Colon (tissue), 2 donors: ENCODE results near the gene SSTR1.
"Not testable (repeated sequence)": the region's sequence is repeated elsewhere in the genome, so short reads cannot be mapped to it uniquely, and the experiment has no call there.

Experiments used
- FAIRE-seq: peaks from 2 replicates; lab custom pipeline; 2012; peaks lifted over from hg19 to GRCh38; lab: Jason Lieb, UNC
- donor health status: control.
- donor health status: control.

The SSTR1 gene, protein sequence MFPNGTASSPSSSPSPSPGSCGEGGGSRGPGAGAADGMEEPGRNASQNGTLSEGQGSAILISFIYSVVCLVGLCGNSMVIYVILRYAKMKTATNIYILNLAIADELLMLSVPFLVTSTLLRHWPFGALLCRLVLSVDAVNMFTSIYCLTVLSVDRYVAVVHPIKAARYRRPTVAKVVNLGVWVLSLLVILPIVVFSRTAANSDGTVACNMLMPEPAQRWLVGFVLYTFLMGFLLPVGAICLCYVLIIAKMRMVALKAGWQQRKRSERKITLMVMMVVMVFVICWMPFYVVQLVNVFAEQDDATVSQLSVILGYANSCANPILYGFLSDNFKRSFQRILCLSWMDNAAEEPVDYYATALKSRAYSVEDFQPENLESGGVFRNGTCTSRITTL

DNA sequence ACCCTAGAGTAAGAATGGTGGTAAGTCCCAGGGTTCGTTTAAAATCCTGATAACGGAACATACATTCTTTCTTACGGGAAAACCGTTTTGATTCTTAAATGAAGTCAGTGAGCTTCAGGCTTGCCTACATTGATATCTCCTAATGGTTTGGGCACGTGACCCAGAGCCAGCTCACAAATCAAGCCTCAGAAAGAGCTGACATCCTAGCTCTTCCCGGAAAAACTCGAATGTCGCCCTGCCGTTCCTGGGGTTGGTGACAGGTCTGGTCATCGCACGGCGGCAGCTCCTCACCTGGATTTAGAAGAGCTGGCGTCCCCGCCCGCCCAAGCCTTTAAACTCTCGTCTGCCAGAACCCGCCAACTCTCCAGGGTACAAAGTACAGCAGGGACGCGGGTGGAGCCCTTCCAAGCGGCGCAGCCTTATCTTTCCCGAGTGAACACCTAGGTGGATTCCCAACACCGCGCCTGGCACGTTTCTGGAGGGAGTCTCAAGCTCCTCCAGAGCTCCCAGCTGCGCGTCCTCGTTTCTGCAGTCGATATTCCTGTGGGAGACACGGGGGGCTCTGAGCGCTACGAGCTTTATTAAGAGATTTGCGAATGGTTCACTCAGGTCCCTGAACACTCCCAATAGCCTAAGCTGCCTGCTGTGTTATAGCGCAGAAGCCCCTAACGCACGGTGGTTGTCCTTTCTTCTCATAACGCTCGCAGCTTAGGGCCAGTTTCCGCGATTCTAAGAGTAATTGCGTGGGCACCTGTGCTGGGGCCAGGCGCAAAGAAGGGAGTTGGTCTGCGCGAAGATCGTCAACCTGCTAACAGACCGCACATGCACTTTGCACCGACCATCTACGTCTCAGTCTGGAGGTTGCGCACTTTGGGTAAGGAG, at the start of gene SSTR1:
Gene SSTR1, plus strand, starts transcription at position 169 of the 882 bp plus-strand sequence. CDS start 1,486 bp downstream, outside the sequence.
- FAIRE-seq: no peak

DNA sequence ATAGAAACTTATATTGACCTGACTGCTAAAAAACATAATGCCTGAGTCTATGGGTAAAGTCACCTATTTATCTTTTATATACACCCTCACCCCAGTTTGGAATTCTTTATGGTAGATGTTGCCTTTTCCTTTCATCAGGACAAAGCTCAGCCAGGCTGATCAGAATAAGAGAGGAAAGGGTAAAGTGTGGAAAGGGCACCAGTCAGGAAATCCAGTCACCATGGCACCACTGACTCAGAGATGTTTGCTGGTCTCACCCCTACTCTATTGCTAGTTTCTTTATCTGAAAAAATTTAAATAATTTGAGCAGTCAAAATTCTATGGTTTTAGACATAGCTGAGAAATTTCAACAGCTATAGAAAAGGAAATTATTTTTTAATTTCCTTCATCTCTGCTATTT, 49.2 kb upstream of the SSTR1 start:
- no peak for FAIRE-seq

DNA sequence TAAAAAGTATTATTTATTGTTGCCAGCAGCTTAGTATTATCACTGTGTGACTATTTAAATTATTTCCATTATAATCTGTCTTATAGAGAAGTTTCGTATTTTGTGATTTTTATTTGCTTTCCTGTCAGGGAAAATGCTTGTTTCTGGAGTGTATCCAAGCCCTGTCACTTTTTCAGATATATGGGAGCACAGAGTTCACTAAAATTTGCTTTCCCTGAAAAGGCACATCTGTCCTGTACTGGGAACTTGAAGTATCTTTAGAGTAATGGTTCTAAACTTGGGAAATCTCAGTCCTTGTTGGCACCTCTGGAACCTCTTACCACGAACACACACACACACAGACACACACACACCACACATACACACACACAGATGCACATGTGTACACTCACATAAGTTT, 39.3 kb upstream of the SSTR1 start:
- FAIRE-seq: no peak

DNA sequence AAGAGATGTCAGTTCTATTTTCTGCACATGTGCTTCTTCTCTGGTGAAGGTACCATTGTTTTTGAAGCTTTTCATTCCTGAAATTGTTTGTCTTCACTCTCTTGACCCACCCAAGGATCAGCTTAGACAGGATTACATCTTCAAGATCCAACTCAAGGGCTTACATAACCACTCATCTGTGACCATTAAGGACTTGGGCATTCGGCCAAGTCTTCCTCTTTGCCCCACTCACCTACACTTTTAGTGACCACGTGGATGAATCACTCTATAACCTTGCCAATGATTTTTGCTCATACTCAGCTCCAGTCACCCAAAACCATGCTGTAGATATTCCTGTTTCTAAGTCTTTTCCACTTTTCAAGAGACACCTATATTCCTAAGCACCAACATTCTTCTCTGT, 36.5 kb upstream of the SSTR1 start:
- FAIRE-seq: no peak

DNA sequence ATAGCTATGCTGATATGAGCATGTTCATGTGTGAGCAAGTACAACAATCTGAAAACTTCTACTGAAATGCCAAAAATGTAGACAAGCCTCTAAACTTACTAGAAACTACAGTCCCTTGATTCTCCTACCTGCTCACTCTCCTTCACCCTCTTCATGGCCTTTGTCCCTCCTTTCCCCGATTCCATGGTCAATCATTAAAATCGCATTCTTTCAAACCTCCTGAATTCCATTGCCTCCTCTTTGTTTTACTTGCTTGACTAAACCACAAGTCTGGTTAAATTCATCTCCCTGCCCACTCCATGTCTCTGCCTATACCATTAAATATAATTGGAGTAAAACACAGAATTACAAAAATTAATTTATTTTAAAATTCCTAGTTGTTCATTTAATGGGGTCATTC, 33.0 kb upstream of the SSTR1 start:
- FAIRE-seq: no peak

DNA sequence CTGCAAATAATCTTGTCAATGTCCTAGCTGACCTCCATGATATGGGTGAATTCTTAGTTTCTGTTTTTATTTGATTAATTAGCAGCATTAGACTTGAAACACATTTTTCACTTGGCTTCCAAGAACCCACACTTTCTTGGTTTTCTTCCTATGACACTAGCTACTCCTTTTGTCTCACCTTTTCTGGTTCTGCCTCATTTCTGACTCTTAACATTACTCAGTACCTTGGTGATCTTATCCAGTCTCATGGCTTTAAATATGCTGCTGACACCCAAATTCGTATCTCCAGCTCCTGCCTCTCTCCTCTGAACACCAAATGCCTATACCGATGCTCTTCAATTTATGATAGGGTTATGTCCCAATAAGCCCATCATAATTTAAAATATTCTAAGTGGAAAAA, 32.0 kb upstream of the SSTR1 start:
- FAIRE-seq: no peak

DNA sequence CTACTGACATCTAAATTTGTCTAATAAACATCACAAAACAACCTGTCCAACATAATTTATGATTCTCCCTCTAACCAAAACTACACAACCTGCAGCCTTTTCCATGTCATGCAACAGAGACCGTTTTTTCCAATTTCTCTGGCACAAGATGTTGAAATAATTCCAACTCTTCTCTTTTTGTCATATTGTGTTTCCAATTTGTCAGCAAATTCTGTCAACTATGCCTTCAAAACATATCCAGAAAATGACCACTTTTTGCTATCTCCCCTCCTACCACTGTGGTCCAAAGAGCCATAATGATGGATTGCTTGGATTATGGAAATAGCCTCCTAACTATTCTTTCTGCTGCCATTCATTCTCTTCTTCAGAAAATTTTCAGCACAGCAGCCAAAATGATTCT, 31.3 kb upstream of the SSTR1 start:
- FAIRE-seq: no peak

DNA sequence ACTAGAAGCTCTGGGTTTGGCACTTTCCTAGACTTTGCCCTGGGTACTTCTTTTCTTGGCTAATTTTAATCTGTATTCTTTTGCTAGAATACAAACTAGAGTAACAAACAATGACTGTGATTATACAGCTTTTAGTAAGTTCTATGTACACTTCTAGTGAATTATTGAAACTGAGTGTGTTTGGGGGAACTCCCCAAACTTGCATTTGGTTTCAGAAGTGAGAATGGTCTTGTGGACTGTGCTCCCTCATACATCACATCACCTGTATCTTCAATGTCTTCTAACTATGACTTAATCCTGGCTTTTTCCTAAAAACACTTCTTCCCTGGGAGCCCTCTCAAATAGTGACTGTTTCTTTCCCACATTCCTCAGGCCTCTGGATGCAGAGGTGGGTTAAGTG, 23.6 kb upstream of the SSTR1 start:
- FAIRE-seq: no peak

DNA sequence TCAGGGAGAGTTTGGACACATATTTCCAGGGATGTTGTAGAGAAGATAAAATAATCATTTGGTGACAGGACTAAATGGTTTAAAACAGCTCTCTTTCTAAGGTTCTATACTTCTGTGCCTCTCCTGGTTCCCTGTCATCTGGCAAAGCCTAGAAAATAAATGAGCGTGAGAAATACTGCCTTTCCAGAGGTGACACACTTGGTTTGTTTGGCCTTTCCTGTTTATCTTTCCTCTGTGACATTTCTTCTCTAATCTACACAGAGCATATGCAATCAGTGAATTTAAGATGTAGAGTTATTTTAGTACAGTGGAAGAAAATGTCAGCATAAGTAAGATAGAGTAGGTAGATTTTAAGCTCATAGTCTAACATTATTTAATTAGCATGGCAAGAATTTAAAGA, 22.0 kb upstream of the SSTR1 start:
- FAIRE-seq: no peak

DNA sequence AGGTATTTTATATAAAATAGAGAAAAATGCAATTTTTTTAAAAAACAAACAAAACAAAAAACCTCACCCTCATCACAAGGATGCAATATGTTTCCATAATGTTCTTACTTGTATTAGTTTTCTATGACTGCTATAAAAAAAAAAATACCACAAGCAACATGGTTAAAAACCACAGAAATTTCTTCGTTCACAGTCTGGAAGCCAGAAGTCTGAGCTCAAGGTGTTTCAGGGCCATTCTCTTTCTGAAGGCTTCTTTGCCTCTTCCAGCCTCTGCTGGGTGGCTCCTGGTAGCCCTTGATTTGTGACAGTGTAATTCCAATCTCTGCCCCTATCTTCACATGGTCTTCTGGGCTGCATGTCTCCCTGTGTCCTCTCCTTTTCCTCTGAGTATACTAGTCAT, 21.5 kb upstream of the SSTR1 start:
- FAIRE-seq: no peak

DNA sequence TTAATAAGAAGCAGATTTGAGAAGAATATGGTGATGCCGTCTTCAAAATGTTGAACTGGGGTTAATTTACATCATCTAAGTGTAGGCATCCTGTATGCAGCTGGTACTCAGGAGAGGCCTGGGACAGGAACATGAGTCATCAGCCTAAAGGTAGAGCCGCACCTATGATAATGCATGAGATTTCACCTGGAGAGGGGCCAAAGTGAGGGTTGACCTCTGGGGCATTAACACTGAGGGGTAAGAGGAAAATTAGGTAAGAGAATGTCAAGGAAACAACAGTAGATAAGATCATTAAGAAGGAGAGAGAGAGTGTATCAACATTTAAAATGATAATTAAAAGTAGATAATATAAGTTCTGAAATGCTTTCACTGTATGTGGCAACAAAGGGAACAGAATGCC, 20.2 kb upstream of the SSTR1 start:
- no peak for FAIRE-seq

DNA sequence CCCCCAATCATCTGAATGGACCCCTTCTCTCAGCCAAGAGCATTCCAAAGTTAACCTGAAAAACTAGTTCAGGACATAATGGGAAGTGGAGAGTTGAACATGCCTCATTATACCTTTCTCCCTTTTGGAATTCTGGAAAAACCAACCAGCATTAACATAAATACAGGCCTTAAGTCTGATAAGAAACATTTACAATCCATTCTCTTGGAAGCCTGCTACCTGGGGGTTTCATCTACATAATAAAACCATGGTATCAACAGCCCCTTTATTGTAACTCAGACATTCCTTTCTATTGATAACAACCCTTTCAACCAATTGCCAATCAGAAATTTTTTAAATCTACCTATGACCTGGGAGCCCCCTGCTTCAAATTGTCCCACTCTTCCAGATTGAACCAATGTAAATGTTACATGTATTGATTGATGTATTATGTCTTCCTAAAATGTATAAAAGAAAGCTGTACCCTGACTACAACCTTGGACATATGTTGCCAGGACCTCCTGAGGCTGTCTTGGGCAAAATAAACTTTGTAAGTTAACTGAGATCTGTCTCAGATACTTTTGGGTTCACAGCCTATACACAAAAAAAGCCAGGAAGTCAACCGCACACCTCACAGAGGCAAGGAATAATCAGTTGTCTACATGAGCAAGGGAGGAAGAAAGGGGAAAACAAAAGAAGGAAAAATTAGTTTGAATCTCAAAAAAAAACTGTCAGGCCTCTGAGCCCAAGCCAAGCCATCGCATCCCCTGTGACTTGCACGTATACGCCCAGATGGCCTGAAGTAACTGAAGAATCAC, 17.6 kb upstream of the SSTR1 start:
- FAIRE-seq: no peak

DNA sequence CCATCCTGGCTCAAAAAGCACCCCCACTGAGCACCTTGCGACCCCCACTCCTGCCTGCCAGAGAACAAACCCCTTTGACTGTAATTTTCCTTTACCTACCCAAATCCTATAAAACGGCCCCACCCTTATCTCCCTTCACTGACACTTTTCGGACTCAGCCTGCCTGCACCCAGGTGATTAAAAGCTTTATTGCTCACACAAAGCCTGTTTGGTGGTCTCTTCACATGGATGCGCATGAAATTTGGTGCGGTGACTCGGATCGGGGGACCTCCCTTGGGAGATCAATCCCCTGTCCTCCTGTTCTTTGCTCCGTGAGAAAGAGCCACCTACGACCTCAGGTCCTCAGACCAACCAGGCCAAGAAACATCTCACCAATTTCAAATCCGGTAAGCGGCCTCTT, 16.9 kb upstream of the SSTR1 start:
- not testable (repeated sequence) for FAIRE-seq

DNA sequence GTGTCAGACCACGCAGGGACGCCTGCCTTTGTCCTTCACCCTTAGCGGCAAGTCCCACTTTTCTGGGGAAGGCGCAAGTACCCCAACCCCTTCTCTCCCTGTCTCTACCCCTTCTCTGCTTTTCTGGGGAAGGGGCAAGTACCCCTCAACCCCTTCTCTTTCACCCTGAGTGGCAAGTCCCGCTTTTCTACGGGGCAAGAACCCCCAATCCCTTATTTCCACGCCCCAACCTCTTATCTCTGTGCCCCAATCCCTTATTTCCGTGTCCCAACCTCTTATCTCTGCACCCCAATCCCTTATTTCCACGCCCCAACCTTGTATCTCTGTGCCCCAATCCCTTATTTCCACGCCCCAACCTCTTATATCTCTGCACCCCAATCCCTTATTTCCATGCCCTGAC, 16.2 kb upstream of the SSTR1 start:
- not testable (repeated sequence) for FAIRE-seq

DNA sequence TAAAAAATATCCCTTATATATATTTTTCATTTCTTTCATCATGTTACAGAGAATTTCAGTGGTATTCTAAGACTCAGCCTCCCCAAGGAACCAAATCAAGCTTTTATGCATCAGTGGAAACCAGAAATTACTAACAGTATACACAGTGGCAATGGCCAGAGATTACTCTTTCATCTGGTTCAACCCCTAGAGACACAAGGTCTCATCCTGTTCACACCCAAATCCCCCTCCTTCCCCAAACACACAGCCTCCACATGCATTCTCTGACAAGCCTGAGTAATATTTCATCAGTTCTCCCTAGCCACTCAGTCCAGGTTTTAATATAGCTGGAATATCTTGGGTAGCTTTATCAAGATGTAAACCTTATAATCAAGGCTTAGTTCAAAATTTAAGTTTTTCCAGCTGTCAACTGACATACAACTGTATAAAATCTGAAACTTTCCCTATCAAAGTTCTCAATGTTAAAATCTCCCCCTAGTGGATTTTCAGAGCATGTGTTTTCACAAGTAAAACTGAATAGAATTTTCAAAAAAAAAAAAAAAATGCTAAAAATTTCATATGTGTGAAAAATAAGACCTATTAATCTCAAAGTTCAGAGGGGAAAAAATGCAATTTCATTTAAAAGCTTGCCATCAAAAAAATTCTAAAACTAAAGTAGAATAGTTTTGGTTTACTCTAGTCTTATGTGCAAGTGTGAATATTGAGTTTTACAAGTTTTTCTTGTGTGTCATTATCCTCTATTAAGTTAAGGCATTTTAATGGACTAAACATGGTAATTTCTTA, 10.5 kb upstream of the SSTR1 start:
- no peak for FAIRE-seq

DNA sequence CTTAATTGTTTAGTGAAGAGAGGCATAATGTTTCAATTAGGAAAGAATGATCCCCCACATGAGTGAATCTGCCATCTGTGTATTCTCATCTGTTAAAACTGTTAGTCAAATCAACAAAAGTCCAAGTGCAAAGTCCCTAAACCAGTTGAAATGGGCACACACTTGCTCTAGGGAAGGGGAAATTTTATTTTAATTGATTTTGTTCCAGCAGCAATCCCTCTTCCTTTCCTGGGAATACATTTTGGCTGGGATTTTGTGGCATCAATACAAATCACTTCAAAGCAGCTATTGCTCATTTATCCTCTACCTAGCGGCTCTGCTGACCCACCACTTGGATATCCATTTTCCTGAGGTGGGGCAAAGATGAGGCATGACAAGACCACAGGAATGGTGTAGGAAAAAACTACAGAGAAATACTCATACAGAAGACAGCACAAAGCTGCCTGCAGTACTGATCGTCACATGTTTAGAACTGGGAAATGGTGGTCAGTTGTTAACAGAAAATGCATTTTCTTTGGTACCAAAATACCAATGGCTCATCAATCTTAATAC, 9.8 kb upstream of the SSTR1 start:
- FAIRE-seq: no peak

DNA sequence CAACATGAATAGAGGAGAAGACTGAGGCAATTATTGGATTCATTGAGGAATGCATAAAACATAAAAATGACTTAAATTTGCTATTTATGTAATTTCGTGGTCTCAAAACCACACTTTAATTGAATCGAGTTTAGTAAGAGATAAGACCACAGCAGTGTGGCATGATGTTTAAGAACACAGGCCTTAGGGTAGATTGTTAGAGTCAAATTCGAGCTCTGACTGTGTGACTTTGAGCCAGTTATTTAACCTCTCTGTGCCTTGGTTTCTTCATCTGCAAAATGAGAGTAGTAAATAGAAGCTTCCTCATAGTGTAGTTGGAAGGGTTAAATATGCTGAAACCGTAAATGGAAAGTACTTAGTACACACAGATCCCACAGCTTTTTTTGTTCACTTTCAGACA, 9.3 kb upstream of the SSTR1 start:
- no peak for FAIRE-seq

DNA sequence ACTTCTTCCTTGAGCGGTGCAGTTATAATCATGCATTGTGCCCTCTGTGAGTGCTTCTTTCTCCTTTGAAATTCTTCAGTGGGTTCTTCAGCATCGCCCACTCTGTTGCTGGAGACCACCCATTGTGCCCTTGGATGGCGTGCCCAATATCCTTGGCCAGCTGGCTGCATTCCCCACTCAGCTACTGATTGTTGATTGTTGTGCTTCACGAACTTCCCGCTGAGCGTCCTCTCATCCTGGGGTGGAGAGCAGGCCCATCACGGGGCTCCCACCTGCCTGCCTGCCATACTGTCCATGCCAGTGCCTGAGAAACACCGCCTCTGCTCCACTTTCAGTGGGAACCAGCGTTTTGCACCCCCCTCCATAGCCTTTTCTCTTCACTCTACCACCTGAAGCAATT, 8.6 kb upstream of the SSTR1 start:
- FAIRE-seq: no peak

DNA sequence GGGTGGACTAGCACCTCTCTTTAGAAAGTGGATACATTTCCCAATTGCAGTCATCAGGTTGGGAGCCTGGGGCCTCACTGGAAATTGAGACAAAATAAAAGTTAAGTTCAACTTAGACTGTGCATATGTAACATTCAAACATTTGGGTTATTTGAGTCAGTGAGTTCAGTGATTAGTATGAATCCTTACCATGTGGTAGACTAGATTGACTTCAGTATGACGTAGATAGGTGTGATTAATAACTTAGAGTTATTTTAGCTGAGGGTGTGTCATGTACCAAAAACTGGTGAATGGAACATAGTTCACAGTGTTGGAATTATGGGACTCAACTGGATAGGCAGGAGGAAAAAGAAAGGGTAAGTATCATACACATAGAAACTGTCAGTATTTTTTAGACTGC, 8.0 kb upstream of the SSTR1 start:
- no peak for FAIRE-seq

DNA sequence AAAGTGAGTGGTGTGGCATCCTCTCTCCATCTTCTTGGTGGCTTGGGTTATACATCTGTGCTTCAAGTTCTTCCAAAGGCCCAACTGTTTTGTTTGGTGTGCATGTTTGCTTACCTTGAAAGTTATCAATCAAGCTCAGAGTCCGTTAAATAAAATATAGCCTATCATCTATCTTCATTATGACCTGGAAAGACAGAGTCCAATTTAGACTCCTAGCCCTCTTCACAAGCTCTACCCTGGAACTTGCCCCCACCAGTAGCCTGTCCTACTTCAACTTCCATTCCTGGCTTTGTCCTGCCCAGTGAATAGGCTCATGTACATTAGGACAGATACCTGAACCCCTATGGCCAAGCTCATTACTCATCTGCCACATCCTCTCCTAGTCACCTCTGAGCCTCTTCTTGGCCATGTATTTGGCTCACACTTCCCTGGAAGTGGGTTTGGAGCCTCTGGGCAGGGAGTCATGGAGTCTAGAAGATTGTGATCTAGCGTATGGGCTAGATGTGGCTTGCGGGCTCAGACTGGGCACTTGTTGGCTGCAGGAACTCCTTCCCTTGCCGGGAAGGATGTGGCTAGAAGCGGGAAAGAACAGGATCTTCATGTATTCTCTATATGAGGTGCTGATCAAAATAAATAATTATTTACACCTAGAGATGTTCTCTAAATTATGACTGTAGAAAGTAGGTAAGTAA, 6.4 kb upstream of the SSTR1 start:
- FAIRE-seq: no peak
